ENCODE measurements around the gene SCAP. TPM values are rescaled to one million over a fixed set of nuclear protein-coding genes. Genes with fewer than 3 reads are reported as not detected.
A peak's percentile ranks its signal among the peaks of the same experiment; 100 is the strongest.

SCAP gene
- total and polyA plus RNA-seq, 2 of the 4 experiments (the other 2 are of a cell fraction): 25.3 to 34.6 TPM

DNA sequence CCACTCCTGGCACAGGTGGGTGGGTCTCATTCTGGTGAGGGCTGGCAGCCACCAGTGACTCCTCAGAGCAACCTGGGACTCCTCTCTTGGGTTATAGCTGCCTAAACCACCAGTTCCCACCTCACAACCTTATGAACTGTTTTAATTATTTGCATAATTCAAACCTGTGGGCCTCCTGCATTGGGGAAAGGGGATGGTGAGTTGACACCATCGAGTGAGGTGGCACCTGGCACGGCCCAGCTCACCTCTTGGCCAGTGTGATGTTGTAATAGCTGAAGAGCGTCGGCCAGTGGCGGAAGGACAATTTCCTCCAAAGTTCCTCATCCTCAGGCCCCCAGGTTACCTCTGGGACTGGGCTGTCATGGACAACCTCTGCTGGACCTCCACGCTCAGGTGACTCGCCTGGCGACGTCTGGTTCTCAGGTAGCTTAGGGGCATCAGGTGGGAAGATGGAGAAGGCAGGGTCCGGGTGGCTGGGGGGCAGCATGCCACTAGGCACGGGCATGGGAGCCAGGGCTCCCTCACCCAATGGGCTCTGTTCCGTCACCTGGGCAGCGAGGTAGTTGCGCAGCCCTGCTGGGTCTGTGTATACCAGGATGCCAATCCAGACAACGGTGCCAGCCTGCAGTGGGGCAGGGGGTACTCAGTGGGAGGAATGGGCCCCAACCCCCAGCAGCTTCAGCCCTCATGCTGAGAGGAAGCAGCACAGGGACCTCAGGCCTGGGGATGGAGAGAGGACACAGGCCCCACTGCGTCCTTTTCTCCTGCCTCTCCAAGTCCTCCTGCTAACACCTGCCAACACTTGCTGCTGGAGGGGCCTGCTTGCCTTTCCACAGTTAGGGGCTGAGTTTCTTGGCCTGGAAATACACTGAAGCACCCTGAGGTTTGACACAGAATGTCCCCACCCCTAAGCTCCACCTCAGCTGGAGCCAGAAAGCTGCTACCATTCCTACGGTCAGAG, 56.4 kb downstream of the SCAP start:
- H3K36me3 ChIP-seq (ENCODE audit: control insufficient read depth, insufficient read depth, low read length): peaks cover 42% of the 10 kb centered on the region
- no peak overlapping the region for H4K91ac ChIP-seq (ENCODE audit: insufficient read depth, low read depth, low read length)
- no peak overlapping the region for H2BK20ac ChIP-seq (ENCODE audit: low read depth, low read length)
- in situ Hi-C loops (cut with MboI; ENCODE audit: low sequenced_read_pairs): loop anchor here (5.0 kb wide), 2 partner anchors 58 to 368 kb away; partner anchors contain the start of gene SCAP
- peaks cover 9% of the 10 kb centered on the region for H3K9me1 ChIP-seq (ENCODE audit: insufficient read depth, low read length)
- H3K9me3 ChIP-seq (ENCODE audit: control insufficient read depth, insufficient read depth, low read length): no peaks in the 10 kb centered on the region
- no peak overlapping the region for H3K4me2 ChIP-seq (ENCODE audit: low read depth, low read length)
- dilution Hi-C loops (cut with HindIII; ENCODE audit: low sequenced_read_pairs, unreplicated experiment): no loop called here
- H3K4ac ChIP-seq (ENCODE audit: low read depth, low read length): no peak overlapping the region
- peak overlapping the region; percentile 42 for H2AK9ac ChIP-seq (replicated peaks; ENCODE audit: low read depth, low read length, poor library complexity)
- no peak overlapping the region for H3K56ac ChIP-seq (ENCODE audit: extremely low read depth, insufficient read depth, low read length)
- H3K18ac ChIP-seq (ENCODE audit: low read depth, low read length): no peak overlapping the region
- no peak overlapping the region for H3K14ac ChIP-seq (replicated peaks; ENCODE audit: low read depth, low read length)
- ATAC-seq (ENCODE audit: low read depth) (no peak), DNase-seq (no peak)
- intact Hi-C loops (cut with micrococcal nuclease): no loop called here
- no peak overlapping the region for H2BK120ac ChIP-seq (ENCODE audit: low read depth, low read length)
- 90% methylated on average over 2 of the region's 17 CpGs; no CpG with 5 or more reads in 1 of the 2 experiments for WGBS, 2 experiments (ENCODE audit: extremely low coverage in 2 of 2, insufficient read length in 1 of 2)
- peaks cover 9% of the 10 kb centered on the region for H4K20me1 ChIP-seq (ENCODE audit: insufficient read depth, low read length)
- peaks cover 4 to 17% of the 10 kb centered on the region in 2 experiments; a peak in 2 of 4 replicates for H3K79me1 ChIP-seq (ENCODE audit: low read depth in 1 of 2, low read length in 2 of 2)
- H3K23ac ChIP-seq (ENCODE audit: low read depth, low read length): no peak overlapping the region
- CTCF ChIA-PET: no interaction called here
- peak overlapping the region; percentile 32 for H2AFZ ChIP-seq (replicated peaks; ENCODE audit: low read length, poor library complexity)
- POLR2A ChIA-PET (ENCODE audit: unreplicated experiment): no interaction called here
- no TSS peak for BruUV-seq (replicated peaks)
- no peak overlapping the region for H2BK15ac ChIP-seq (ENCODE audit: low read depth, low read length)
- H2AK5ac ChIP-seq (ENCODE audit: low read depth, low read length): no peak overlapping the region
- peaks cover 4% of the 10 kb centered on the region; the same call in 1 of the 2 replicates for H3K4me1 ChIP-seq (ENCODE audit: control insufficient read depth, insufficient read depth, low read length)
- H3K4me3 ChIP-seq (ENCODE audit: insufficient read depth, low read depth, low read length): no peak overlapping the region
- H3K27me3 ChIP-seq (ENCODE audit: control insufficient read depth, insufficient read depth, low read length): no peaks in the 10 kb centered on the region
- TF ChIP-seq RFX5 (IDR thresholded peaks at IDR 0.05; ENCODE audit: low read depth, low read length) (no peak), MAZ (IDR thresholded peaks at IDR 0.05; ENCODE audit: borderline replicate concordance, low read depth, low read length) (no peak), ELK1 (IDR thresholded peaks at IDR 0.05; ENCODE audit: borderline replicate concordance, low read depth, low read length) (no peak), NFE2L2 (IDR thresholded peaks at IDR 0.05; ENCODE audit: low read depth, low read length) (no peak)
- H2BK5ac ChIP-seq (ENCODE audit: low read depth, low read length, poor library complexity, severe bottlenecking): no peak overlapping the region
- H4K5ac ChIP-seq (ENCODE audit: low read depth, low read length): no peak overlapping the region
- H3K9ac ChIP-seq (ENCODE audit: low read depth, low read length): no peak overlapping the region
- no peak overlapping the region for H4K8ac ChIP-seq (ENCODE audit: low read depth in 2 of 2, low read length in 2 of 2)
- no peak overlapping the region for H3K27ac ChIP-seq (ENCODE audit: insufficient read depth, low read length)

Measured in IMR-90 (cell line).